HG02623 (cell line): Measurements from ENCODE around the gene ENTR1.
"Not testable (repeated sequence)": the region's sequence is repeated elsewhere in the genome, so short reads cannot be mapped to it uniquely, and the experiment has no call there.

ENCODE experiments used
- ATAC-seq: cut with Tn5 transposase; IDR thresholded peaks from one replicate; pipeline ENCODE4 v1.9.1; 2021; ENCODE audit warnings: moderate library complexity; ENCODE audit not compliant: unreplicated experiment

The ENTR1 gene

GRCh38 chr9:136421791-136422190, 11.4 kb upstream of the ENTR1 start:
- no peak for ATAC-seq

- ATAC-seq: no peak
Observed at GRCh38 chr9:136419092-136419420, 8.6 kb upstream of the ENTR1 start.

GRCh38 chr9:136418182-136419091, 8.0 kb upstream of the ENTR1 start:
- ATAC-seq: no peak

- no peak for ATAC-seq
Observed at GRCh38 chr9:136416914-136417313, 6.5 kb upstream of the ENTR1 start.

GRCh38 chr9:136416427-136416826, 6.0 kb upstream of the ENTR1 start:
- no peak for ATAC-seq

- ATAC-seq: no peak
Observed at GRCh38 chr9:136412962-136413361, 2.5 kb upstream of the ENTR1 start.

GRCh38 chr9:136411378-136411777, 964 bp upstream of the ENTR1 start:
- ATAC-seq: no peak

- ATAC-seq: peak; percentile 23
Observed at GRCh38 chr9:136409557-136410455, 608 bp downstream of the ENTR1 start.

- no peak for ATAC-seq
Observed at GRCh38 chr9:136407911-136408310, 2.5 kb downstream of the ENTR1 start.

GRCh38 chr9:136407061-136407460, 3.4 kb downstream of the ENTR1 start:
- not testable (repeated sequence) for ATAC-seq

GRCh38 chr9:136405904-136406303, 4.5 kb downstream of the ENTR1 start:
- not testable (repeated sequence) for ATAC-seq

GRCh38 chr9:136405481-136405880, 4.9 kb downstream of the ENTR1 start:
- no peak for ATAC-seq

- no peak for ATAC-seq
Observed at GRCh38 chr9:136404801-136405136, 5.6 kb downstream of the ENTR1 start.

- no peak for ATAC-seq
Observed at GRCh38 chr9:136403915-136404800, 6.3 kb downstream of the ENTR1 start.

GRCh38 chr9:136403538-136403914, 6.9 kb downstream of the ENTR1 start:
- ATAC-seq: no peak

GRCh38 chr9:136402067-136402466, 8.3 kb downstream of the ENTR1 start:
- ATAC-seq: no peak

GRCh38 chr9:136401173-136401922, 9.1 kb downstream of the ENTR1 start:
- ATAC-seq: no peak

GRCh38 chr9:136400038-136400834, 10.2 kb downstream of the ENTR1 start, which contains the start of gene SNAPC4:
SNAPC4 (minus strand) TSS chr9:136400170; CDS start chr9:136398428, 1,742 bp downstream.
- peak; percentile 59 for ATAC-seq
